Measurements from ENCODE around the gene CTPS1. TPM values are rescaled to one million over a fixed set of nuclear protein-coding genes. Genes with fewer than 3 reads are reported as not detected.

CTPS1 gene
- total RNA-seq, 4 donors from 2014 or later: 16.1 to 57.5 (median 17.6) TPM

- no peak for DNase-seq (ENCODE audit: low spot score)
- no peak for ATAC-seq (ENCODE audit: low FRiP score)
- no peak for TF ChIP-seq CTCF (IDR thresholded peaks at IDR 0.05)
Measured at GRCh38 chr1:40984531-40984930, 5.0 kb downstream of the CTPS1 start.

GRCh38 chr1:40985161-40985560 is 5.7 kb downstream of the CTPS1 start:
- DNase-seq (ENCODE audit: low spot score): no peak

GRCh38 chr1:40985875-40986274 is 6.4 kb downstream of the CTPS1 start:
- ATAC-seq (ENCODE audit: low FRiP score): no peak
- no peak for TF ChIP-seq CTCF (IDR thresholded peaks at IDR 0.05)
- no peak for DNase-seq (ENCODE audit: low spot score)

More at GRCh38 chr1:40985161-40985560, 5.7 kb downstream of the CTPS1 start:
- no peak for ATAC-seq (ENCODE audit: low FRiP score)
- no peak for TF ChIP-seq CTCF (IDR thresholded peaks at IDR 0.05)

GRCh38 chr1:40986328-40986783 is 6.9 kb downstream of the CTPS1 start:
- no peak for TF ChIP-seq CTCF (IDR thresholded peaks at IDR 0.05)
- no peak for ATAC-seq (ENCODE audit: low FRiP score)
- DNase-seq (ENCODE audit: low spot score): no peak

GRCh38 chr1:40986956-40987355 is 7.5 kb downstream of the CTPS1 start:
- ATAC-seq (ENCODE audit: low FRiP score): no peak
- TF ChIP-seq CTCF (IDR thresholded peaks at IDR 0.05): no peak
- no peak for DNase-seq (ENCODE audit: low spot score)

- no peak for DNase-seq (ENCODE audit: low spot score)
- TF ChIP-seq CTCF (IDR thresholded peaks at IDR 0.05): no peak
- no peak for ATAC-seq (ENCODE audit: low FRiP score)
Measured at GRCh38 chr1:40987439-40988276, 8.2 kb downstream of the CTPS1 start.

- TF ChIP-seq CTCF (IDR thresholded peaks at IDR 0.05): no peak
- DNase-seq (ENCODE audit: low spot score): no peak
- ATAC-seq (ENCODE audit: low FRiP score): peak; percentile 36
Measured at GRCh38 chr1:40988280-40988679, 8.8 kb downstream of the CTPS1 start.

Measured in omental fat pad (tissue), 4 donors.